ENCODE results near the gene CROCC. TPM values are rescaled to one million over a fixed set of nuclear protein-coding genes. Genes with fewer than 3 reads are reported as not detected.

Gene CROCC
- total RNA-seq, 4 donors from 2014 or later: 15.2 to 33.1 (median 22.1) TPM

GRCh38 chr1:16986962-16987361 is 65.2 kb downstream of the CROCC start:
- TF ChIP-seq, protein P1, sequence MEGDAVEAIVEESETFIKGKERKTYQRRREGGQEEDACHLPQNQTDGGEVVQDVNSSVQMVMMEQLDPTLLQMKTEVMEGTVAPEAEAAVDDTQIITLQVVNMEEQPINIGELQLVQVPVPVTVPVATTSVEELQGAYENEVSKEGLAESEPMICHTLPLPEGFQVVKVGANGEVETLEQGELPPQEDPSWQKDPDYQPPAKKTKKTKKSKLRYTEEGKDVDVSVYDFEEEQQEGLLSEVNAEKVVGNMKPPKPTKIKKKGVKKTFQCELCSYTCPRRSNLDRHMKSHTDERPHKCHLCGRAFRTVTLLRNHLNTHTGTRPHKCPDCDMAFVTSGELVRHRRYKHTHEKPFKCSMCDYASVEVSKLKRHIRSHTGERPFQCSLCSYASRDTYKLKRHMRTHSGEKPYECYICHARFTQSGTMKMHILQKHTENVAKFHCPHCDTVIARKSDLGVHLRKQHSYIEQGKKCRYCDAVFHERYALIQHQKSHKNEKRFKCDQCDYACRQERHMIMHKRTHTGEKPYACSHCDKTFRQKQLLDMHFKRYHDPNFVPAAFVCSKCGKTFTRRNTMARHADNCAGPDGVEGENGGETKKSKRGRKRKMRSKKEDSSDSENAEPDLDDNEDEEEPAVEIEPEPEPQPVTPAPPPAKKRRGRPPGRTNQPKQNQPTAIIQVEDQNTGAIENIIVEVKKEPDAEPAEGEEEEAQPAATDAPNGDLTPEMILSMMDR (IDR thresholded peaks at IDR 0.05): peak in 1 of 6 experiments; percentile 6
- no peak for TF ChIP-seq POLR2A (IDR thresholded peaks at IDR 0.05)
- WGBS, 2 donors: 76 to 86% methylated on average over 6 to 12 of the region's 16 CpGs
- Histone ChIP-seq H3K4me3 (replicated peaks in 1 of 3) (no peak overlapping the region), H3K36me3 (peaks cover 14 to 25% of the 10 kb centered on the region in 2 donors), H3K27ac (no peak overlapping the region), H3K4me1 (no peaks in the 10 kb centered on the region), H3K27me3 (no peaks in the 10 kb centered on the region), H3K9me3 (no peaks in the 10 kb centered on the region)
- DNase-seq: no peak
- intact Hi-C loops (cut with DNase I): no loop called here

- Histone ChIP-seq H3K9me3 (no peaks in the 10 kb centered on the region), H3K4me1 (no peaks in the 10 kb centered on the region), H3K36me3 (peaks cover 14 to 25% of the 10 kb centered on the region in 2 donors), H3K27me3 (no peaks in the 10 kb centered on the region), H3K4me3 (replicated peaks in 1 of 3) (no peak overlapping the region), H3K27ac (no peak overlapping the region)
- TF ChIP-seq, protein P1 (IDR thresholded peaks at IDR 0.05): no peak
- TF ChIP-seq POLR2A (IDR thresholded peaks at IDR 0.05): no peak
- no peak for DNase-seq
- intact Hi-C loops (cut with DNase I): no loop called here
- WGBS, 2 donors: 98% methylated on average over 7 to 9 of the region's 13 CpGs
These were observed 66.5 kb downstream of the CROCC start for GRCh38 chr1:16988210-16988609.

- intact Hi-C loops (cut with DNase I): no loop called here
- DNase-seq: no peak
- no peak overlapping the region for H3K4me3 ChIP-seq (replicated peaks in 1 of 3)
- TF ChIP-seq, protein P1 (IDR thresholded peaks at IDR 0.05): no peak
- no peak for TF ChIP-seq POLR2A (IDR thresholded peaks at IDR 0.05)
- H3K27me3 ChIP-seq: no peaks in the 10 kb centered on the region
- WGBS, 2 donors: 93 to 95% methylated on average over 9 to 17 of the region's 22 CpGs
- no peaks in the 10 kb centered on the region for H3K9me3 ChIP-seq
- H3K36me3 ChIP-seq: peaks cover 14 to 25% of the 10 kb centered on the region in 2 donors
- H3K4me1 ChIP-seq: no peaks in the 10 kb centered on the region
- H3K27ac ChIP-seq: no peak overlapping the region
These were observed 68.1 kb downstream of the CROCC start for GRCh38 chr1:16989676-16990391.

GRCh38 chr1:16991571-16991970 is 69.8 kb downstream of the CROCC start:
- Histone ChIP-seq H3K9me3 (no peaks in the 10 kb centered on the region), H3K27me3 (no peaks in the 10 kb centered on the region), H3K36me3 (peaks cover 17 to 18% of the 10 kb centered on the region in 2 donors), H3K27ac (no peak overlapping the region), H3K4me1 (no peaks in the 10 kb centered on the region), H3K4me3 (replicated peaks in 1 of 3) (no peak overlapping the region)
- WGBS, 2 donors: 93 to 99% methylated on average over 11 of the region's 12 CpGs
- no peak for DNase-seq
- intact Hi-C loops (cut with DNase I): no loop called here
- TF ChIP-seq, protein P1 (IDR thresholded peaks at IDR 0.05): no peak
- TF ChIP-seq POLR2A (IDR thresholded peaks at IDR 0.05): no peak

GRCh38 chr1:16992102-16992501 is 70.4 kb downstream of the CROCC start:
- WGBS, 2 donors: 97 to 100% methylated on average over 1 to 10 of the region's 12 CpGs
- Histone ChIP-seq H3K4me3 (replicated peaks in 1 of 3) (no peak overlapping the region), H3K4me1 (no peaks in the 10 kb centered on the region), H3K9me3 (no peaks in the 10 kb centered on the region), H3K27ac (no peak overlapping the region), H3K27me3 (no peaks in the 10 kb centered on the region), H3K36me3 (peaks cover 11 to 19% of the 10 kb centered on the region in 2 donors)
- intact Hi-C loops (cut with DNase I): no loop called here
- no peak for DNase-seq
- TF ChIP-seq POLR2A (IDR thresholded peaks at IDR 0.05): no peak
- TF ChIP-seq, protein P1 (IDR thresholded peaks at IDR 0.05): no peak

Measured in thyroid gland (tissue), 4 donors.